HepG2 (cell line): ENCODE results near the gene C16orf86. TPM values are rescaled to one million over a fixed set of nuclear protein-coding genes. Genes with fewer than 3 reads are reported as not detected.

ENCODE experiments used
- GABPA ChIP-seq, 2 experiments: IDR thresholded peaks; 2 replicates each; pipeline ENCODE4 v1.6.1; 2011 to 2016; ENCODE audit warnings: low read depth in 2 of 2, low read length in 1 of 2, missing biosample characterization in 1 of 2, missing genetic modification characterization in 1 of 2
- GTF2F1 ChIP-seq: fragments of 150-350 bp; IDR thresholded peaks from 2 replicates; pipeline ENCODE4 v1.6.1; 2014; ENCODE audit warnings: low read length
- JUN ChIP-seq: sonication (generic); formaldehyde crosslinking; IDR thresholded peaks from 2 replicates; pipeline ENCODE4 v1.4.0; 2020; ENCODE audit warnings: mild to moderate bottlenecking, missing genetic modification reagents
- KMT2A ChIP-seq: sonication (generic); formaldehyde crosslinking; IDR thresholded peaks from 2 replicates; pipeline ENCODE4 v1.4.0; 2020; ENCODE audit warnings: missing genetic modification reagents
- MATR3 ChIP-seq: sonication (generic); formaldehyde crosslinking; IDR thresholded peaks from 2 replicates; pipeline ENCODE4 v1.4.0; 2020; ENCODE audit warnings: missing genetic modification reagents
- MED13 ChIP-seq: sonication (generic); formaldehyde crosslinking; IDR thresholded peaks from 2 replicates; pipeline ENCODE4 v1.5.0; 2020; ENCODE audit warnings: missing genetic modification reagents
- NFKBIZ ChIP-seq: IDR thresholded peaks from 2 replicates; pipeline ENCODE4 v1.6.1; 2018; ENCODE audit warnings: missing genetic modification reagents, missing compliant biosample characterization
- RFX5 ChIP-seq: IDR thresholded peaks from 2 replicates; pipeline ENCODE4 v1.6.1; 2011; ENCODE audit warnings: low read depth, low read length, improper control_type of control experiment
- TAF15 ChIP-seq: fragments of 200-400 bp; formaldehyde crosslinking; IDR thresholded peaks from one replicate; pipeline ENCODE4 v1.6.1; 2018; ENCODE audit warnings: mild to moderate bottlenecking, low read depth, low read length; ENCODE audit not compliant: poor library complexity, severe bottlenecking
- TBX2 ChIP-seq: sonication (generic); formaldehyde crosslinking; IDR thresholded peaks from 2 replicates; pipeline ENCODE4 v1.5.0; 2020; ENCODE audit warnings: missing genetic modification reagents, mild to moderate bottlenecking, borderline replicate concordance
- YY1 ChIP-seq: IDR thresholded peaks from 2 replicates; pipeline ENCODE4 v1.6.1; 2011; ENCODE audit warnings: low read length, low read depth, moderate library complexity, mild to moderate bottlenecking; ENCODE audit not compliant: insufficient read depth, insufficient replicate concordance
- ZBTB38 ChIP-seq: sonication (generic); formaldehyde crosslinking; IDR thresholded peaks from 2 replicates; pipeline ENCODE4 v1.5.1; 2020; ENCODE audit warnings: mild to moderate bottlenecking, missing genetic modification reagents
- ZBTB7A ChIP-seq: sonication (generic); formaldehyde crosslinking; IDR thresholded peaks from 2 replicates; pipeline ENCODE4 v1.8.0; 2022; ENCODE audit warnings: mild to moderate bottlenecking, missing genetic modification reagents
- ZNF761 ChIP-seq: sonication (generic); formaldehyde crosslinking; conservative IDR thresholded peaks from 2 replicates; pipeline ENCODE4 v1.4.0; 2020; ENCODE audit warnings: mild to moderate bottlenecking, missing genetic modification reagents
- ZNF772 ChIP-seq: sonication (generic); formaldehyde crosslinking; IDR thresholded peaks from 2 replicates; pipeline ENCODE4 v1.5.0; 2020; ENCODE audit warnings: mild to moderate bottlenecking, missing genetic modification reagents
- polyA plus RNA-seq, 8 experiments: library from polyadenylated mRNA; depleted of rRNA in 3 of 8; stranded (reverse) in 7 of 8; unstranded in 1 of 8; fragments of >200 nt; fragmentation: Illumina TruSeq in 4 of 8; extraction: Trizol in 4 of 8; gene quantifications; 2 replicates each; pipeline versions ENCODE4 v1.2.1 to v1.2.3, GENCODE V29; 2011 to 2016; ENCODE audit warnings: low read depth in 4 of 8, missing spikeins in 1 of 8, mixed read lengths in 1 of 8; ENCODE audit not compliant: insufficient read depth in 1 of 8
- total RNA-seq, 5 experiments: library from RNA; depleted of rRNA; stranded (reverse); fragments of >200 nt; fragmentation: Illumina TruSeq; extraction: Trizol; gene quantifications; 2 replicates each; pipeline ENCODE4 v1.2.3, GENCODE V29; 2016; ENCODE audit warnings: low read depth in 1 of 5
- TF ChIP-seq, protein P1 (sequence below): sonication (generic); formaldehyde crosslinking; IDR thresholded peaks from 2 replicates; pipeline ENCODE4 v1.4.0; 2020; ENCODE audit warnings: missing genetic modification reagents, borderline replicate concordance
- TF ChIP-seq, protein P2 (sequence below): IDR thresholded peaks from 2 replicates; pipeline ENCODE4 v1.4.0; 2020; ENCODE audit warnings: mild to moderate bottlenecking, missing genetic modification reagents
- TF ChIP-seq, protein P3 (sequence below): sonication (generic); formaldehyde crosslinking; IDR thresholded peaks from 2 replicates; pipeline ENCODE4 v1.9.0; 2021; ENCODE audit warnings: mild to moderate bottlenecking, missing genetic modification reagents

The C16orf86 gene
- total and polyA plus RNA-seq, 2 of the 13 experiments (the other 11 are each of a cell fraction or from before 2014, with no cell fraction given): 1.5 to 3.1 TPM

DNA sequence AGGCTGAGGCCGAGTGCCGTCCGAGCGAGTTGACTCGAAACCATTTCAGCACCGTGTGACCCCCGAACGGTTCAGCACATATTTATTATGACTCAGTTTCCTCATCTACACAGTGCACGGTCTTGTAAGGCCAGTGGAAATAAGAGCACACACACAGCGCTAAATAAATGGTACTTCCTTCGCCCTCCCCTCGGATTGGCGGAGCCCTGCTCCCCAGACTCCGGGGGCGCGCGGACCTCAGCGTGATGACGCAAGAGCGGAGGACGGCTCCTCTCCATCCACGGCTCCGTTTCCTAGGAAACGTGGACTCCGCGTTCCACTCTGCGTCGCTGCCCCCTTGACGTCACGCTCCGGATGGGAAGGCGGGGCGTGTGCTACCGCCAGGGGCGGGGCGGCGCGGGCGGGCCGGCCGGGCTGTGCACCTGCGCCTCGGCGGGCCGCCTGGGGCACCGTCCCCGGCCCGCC lies 6.0 kb upstream of the C16orf86 start, which contains the start of gene PARD6A (continued):
- TF ChIP-seq RFX5: peak; percentile 58
- TF ChIP-seq JUN (CRISPR knock-in tag): no peak
- TF ChIP-seq KMT2A: no peak
- no peak for TF ChIP-seq YY1
- TF ChIP-seq, protein P1, sequence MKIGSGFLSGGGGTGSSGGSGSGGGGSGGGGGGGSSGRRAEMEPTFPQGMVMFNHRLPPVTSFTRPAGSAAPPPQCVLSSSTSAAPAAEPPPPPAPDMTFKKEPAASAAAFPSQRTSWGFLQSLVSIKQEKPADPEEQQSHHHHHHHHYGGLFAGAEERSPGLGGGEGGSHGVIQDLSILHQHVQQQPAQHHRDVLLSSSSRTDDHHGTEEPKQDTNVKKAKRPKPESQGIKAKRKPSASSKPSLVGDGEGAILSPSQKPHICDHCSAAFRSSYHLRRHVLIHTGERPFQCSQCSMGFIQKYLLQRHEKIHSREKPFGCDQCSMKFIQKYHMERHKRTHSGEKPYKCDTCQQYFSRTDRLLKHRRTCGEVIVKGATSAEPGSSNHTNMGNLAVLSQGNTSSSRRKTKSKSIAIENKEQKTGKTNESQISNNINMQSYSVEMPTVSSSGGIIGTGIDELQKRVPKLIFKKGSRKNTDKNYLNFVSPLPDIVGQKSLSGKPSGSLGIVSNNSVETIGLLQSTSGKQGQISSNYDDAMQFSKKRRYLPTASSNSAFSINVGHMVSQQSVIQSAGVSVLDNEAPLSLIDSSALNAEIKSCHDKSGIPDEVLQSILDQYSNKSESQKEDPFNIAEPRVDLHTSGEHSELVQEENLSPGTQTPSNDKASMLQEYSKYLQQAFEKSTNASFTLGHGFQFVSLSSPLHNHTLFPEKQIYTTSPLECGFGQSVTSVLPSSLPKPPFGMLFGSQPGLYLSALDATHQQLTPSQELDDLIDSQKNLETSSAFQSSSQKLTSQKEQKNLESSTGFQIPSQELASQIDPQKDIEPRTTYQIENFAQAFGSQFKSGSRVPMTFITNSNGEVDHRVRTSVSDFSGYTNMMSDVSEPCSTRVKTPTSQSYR (CRISPR knock-in tag): peak; percentile 10; the same call in 1 of the 2 replicates
- TF ChIP-seq TAF15: no peak
- TF ChIP-seq ZNF772 (CRISPR knock-in tag): no peak
- TF ChIP-seq NFKBIZ: peak; percentile 17; the same call in 1 of the 2 replicates
- TF ChIP-seq, protein P2, sequence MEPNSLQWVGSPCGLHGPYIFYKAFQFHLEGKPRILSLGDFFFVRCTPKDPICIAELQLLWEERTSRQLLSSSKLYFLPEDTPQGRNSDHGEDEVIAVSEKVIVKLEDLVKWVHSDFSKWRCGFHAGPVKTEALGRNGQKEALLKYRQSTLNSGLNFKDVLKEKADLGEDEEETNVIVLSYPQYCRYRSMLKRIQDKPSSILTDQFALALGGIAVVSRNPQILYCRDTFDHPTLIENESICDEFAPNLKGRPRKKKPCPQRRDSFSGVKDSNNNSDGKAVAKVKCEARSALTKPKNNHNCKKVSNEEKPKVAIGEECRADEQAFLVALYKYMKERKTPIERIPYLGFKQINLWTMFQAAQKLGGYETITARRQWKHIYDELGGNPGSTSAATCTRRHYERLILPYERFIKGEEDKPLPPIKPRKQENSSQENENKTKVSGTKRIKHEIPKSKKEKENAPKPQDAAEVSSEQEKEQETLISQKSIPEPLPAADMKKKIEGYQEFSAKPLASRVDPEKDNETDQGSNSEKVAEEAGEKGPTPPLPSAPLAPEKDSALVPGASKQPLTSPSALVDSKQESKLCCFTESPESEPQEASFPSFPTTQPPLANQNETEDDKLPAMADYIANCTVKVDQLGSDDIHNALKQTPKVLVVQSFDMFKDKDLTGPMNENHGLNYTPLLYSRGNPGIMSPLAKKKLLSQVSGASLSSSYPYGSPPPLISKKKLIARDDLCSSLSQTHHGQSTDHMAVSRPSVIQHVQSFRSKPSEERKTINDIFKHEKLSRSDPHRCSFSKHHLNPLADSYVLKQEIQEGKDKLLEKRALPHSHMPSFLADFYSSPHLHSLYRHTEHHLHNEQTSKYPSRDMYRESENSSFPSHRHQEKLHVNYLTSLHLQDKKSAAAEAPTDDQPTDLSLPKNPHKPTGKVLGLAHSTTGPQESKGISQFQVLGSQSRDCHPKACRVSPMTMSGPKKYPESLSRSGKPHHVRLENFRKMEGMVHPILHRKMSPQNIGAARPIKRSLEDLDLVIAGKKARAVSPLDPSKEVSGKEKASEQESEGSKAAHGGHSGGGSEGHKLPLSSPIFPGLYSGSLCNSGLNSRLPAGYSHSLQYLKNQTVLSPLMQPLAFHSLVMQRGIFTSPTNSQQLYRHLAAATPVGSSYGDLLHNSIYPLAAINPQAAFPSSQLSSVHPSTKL (CRISPR knock-in tag): peak; percentile 18; the same call in 1 of the 2 replicates
- TF ChIP-seq TBX2: 0 out of 2 replicates have a peak, but pooled peaks have one; percentile 13
- TF ChIP-seq GABPA (IDR thresholded peaks at IDR 0.05; ENCODE audit: low read depth, low read length): no peak
- TF ChIP-seq GABPA (CRISPR knock-in tag; IDR thresholded peaks at IDR 0.05; ENCODE audit: low read depth): peak; percentile 58
- TF ChIP-seq ZBTB7A: no peak
- peak; percentile 54; the same call in 1 of the 2 replicates for TF ChIP-seq ZBTB38 (CRISPR knock-in tag)
- TF ChIP-seq MATR3: no peak
- no peak for TF ChIP-seq GTF2F1
- TF ChIP-seq, protein P3, sequence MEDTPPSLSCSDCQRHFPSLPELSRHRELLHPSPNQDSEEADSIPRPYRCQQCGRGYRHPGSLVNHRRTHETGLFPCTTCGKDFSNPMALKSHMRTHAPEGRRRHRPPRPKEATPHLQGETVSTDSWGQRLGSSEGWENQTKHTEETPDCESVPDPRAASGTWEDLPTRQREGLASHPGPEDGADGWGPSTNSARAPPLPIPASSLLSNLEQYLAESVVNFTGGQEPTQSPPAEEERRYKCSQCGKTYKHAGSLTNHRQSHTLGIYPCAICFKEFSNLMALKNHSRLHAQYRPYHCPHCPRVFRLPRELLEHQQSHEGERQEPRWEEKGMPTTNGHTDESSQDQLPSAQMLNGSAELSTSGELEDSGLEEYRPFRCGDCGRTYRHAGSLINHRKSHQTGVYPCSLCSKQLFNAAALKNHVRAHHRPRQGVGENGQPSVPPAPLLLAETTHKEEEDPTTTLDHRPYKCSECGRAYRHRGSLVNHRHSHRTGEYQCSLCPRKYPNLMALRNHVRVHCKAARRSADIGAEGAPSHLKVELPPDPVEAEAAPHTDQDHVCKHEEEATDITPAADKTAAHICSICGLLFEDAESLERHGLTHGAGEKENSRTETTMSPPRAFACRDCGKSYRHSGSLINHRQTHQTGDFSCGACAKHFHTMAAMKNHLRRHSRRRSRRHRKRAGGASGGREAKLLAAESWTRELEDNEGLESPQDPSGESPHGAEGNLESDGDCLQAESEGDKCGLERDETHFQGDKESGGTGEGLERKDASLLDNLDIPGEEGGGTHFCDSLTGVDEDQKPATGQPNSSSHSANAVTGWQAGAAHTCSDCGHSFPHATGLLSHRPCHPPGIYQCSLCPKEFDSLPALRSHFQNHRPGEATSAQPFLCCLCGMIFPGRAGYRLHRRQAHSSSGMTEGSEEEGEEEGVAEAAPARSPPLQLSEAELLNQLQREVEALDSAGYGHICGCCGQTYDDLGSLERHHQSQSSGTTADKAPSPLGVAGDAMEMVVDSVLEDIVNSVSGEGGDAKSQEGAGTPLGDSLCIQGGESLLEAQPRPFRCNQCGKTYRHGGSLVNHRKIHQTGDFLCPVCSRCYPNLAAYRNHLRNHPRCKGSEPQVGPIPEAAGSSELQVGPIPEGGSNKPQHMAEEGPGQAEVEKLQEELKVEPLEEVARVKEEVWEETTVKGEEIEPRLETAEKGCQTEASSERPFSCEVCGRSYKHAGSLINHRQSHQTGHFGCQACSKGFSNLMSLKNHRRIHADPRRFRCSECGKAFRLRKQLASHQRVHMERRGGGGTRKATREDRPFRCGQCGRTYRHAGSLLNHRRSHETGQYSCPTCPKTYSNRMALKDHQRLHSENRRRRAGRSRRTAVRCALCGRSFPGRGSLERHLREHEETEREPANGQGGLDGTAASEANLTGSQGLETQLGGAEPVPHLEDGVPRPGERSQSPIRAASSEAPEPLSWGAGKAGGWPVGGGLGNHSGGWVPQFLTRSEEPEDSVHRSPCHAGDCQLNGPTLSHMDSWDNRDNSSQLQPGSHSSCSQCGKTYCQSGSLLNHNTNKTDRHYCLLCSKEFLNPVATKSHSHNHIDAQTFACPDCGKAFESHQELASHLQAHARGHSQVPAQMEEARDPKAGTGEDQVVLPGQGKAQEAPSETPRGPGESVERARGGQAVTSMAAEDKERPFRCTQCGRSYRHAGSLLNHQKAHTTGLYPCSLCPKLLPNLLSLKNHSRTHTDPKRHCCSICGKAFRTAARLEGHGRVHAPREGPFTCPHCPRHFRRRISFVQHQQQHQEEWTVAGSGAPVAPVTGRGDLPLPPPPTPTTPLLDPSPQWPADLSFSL (CRISPR knock-in tag): no peak
- no peak for TF ChIP-seq MED13 (CRISPR knock-in tag)
- TF ChIP-seq ZNF761 (CRISPR knock-in tag): no peak
